Lower leg skin (tissue), 4 donors: ENCODE results near the gene C5orf47. TPM values are rescaled to one million over a fixed set of nuclear protein-coding genes. Genes with fewer than 3 reads are reported as not detected.

Experiments
- DNase-seq, 2 donors: peaks; one replicate each; pipeline ENCODE4 v3.0.0-alpha.2; 2019; ENCODE audit warnings: low spot score in 2 of 2
- H3K4me3 ChIP-seq: fragments of 200-600 bp; sonication (generic); 2 replicates; pipeline ENCODE4 v1.5.1; 2017; ENCODE audit warnings: mild to moderate bottlenecking, low read depth; ENCODE audit not compliant: poor library complexity, severe bottlenecking
- CTCF ChIP-seq, 3 donors: fragments of 450-650 bp; IDR thresholded peaks; one replicate each; pipeline ENCODE4 v1.5.1; 2016; ENCODE audit warnings: antibody characterized with exemption in 3 of 3, mild to moderate bottlenecking in 3 of 3, moderate library complexity in 2 of 3
- POLR2A ChIP-seq, 2 donors: fragments of 450-650 bp; IDR thresholded peaks; one replicate each; pipeline ENCODE4 v1.6.1; 2016 to 2017; ENCODE audit warnings: antibody characterized with exemption in 2 of 2, mild to moderate bottlenecking in 1 of 2, moderate library complexity in 1 of 2
- WGBS, 2 donors: methylation state at CpG; one replicate each; pipeline ENCODE4 v1.1.5; 2018; 5-methylcytosine and 5-hydroxymethylcytosine counted together
- intact Hi-C: fragments of 100-400 bp; cut with DNase I; formaldehyde crosslinking; loops from one replicate; pipeline ENCODE4 v1.15.0; 2023; ENCODE audit warnings: low total_unique reads
- total RNA-seq, 4 donors: library from RNA; depleted of rRNA; stranded (reverse); fragments of >200 nt; gene quantifications; one replicate each; pipeline ENCODE4 v1.1.0, GENCODE V29; 2016

The C5orf47 gene
- total RNA-seq, 4 donors from 2014 or later, result not detected

GRCh38 chr5:173960986-173961385, 28.0 kb upstream of the C5orf47 start:
- 61% methylated on average over 2 of the region's 2 CpGs for WGBS, 2 donors
- TF ChIP-seq CTCF (IDR thresholded peaks at IDR 0.05) (no peak), POLR2A (IDR thresholded peaks at IDR 0.05) (no peak)
- no peak overlapping the region for H3K4me3 ChIP-seq
- DNase-seq, result no peak
- intact Hi-C loops, result no loop called here

- H3K4me3 ChIP-seq, result no peak overlapping the region
- no peak for DNase-seq
- TF ChIP-seq CTCF (IDR thresholded peaks at IDR 0.05), result no peak
- no peak for TF ChIP-seq POLR2A (IDR thresholded peaks at IDR 0.05)
- WGBS, 2 donors, result 53 to 64% methylated on average over 1 of the region's 1 CpG
- intact Hi-C loops, result no loop called here
Measured at GRCh38 chr5:173961418-173961817, 27.6 kb upstream of the C5orf47 start.

- DNase-seq, result no peak
- H3K4me3 ChIP-seq, result no peak overlapping the region
- 83 to 92% methylated on average over 3 of the region's 3 CpGs for WGBS, 2 donors
- no peak for TF ChIP-seq POLR2A (IDR thresholded peaks at IDR 0.05)
- no peak for TF ChIP-seq CTCF (IDR thresholded peaks at IDR 0.05)
- intact Hi-C loops, result no loop called here
Measured at GRCh38 chr5:173962436-173962972, 26.5 kb upstream of the C5orf47 start.

GRCh38 chr5:173963182-173963838, 25.7 kb upstream of the C5orf47 start:
- TF ChIP-seq POLR2A (IDR thresholded peaks at IDR 0.05) (no peak), CTCF (IDR thresholded peaks at IDR 0.05) (no peak)
- WGBS, 2 donors, result 25 to 35% methylated on average over 10 of the region's 10 CpGs
- no peak for DNase-seq
- H3K4me3 ChIP-seq, result no peak overlapping the region
- intact Hi-C loops, result no loop called here

- 29 to 50% methylated on average over 19 of the region's 19 CpGs for WGBS, 2 donors
- intact Hi-C loops, result no loop called here
- no peak overlapping the region for H3K4me3 ChIP-seq
- no peak for TF ChIP-seq POLR2A (IDR thresholded peaks at IDR 0.05)
- TF ChIP-seq CTCF (IDR thresholded peaks at IDR 0.05), result no peak
- DNase-seq, result no peak
Measured at GRCh38 chr5:173963867-173964441, 25.0 kb upstream of the C5orf47 start.
